ENCODE data around the gene SPEN.

The SPEN gene

DNA sequence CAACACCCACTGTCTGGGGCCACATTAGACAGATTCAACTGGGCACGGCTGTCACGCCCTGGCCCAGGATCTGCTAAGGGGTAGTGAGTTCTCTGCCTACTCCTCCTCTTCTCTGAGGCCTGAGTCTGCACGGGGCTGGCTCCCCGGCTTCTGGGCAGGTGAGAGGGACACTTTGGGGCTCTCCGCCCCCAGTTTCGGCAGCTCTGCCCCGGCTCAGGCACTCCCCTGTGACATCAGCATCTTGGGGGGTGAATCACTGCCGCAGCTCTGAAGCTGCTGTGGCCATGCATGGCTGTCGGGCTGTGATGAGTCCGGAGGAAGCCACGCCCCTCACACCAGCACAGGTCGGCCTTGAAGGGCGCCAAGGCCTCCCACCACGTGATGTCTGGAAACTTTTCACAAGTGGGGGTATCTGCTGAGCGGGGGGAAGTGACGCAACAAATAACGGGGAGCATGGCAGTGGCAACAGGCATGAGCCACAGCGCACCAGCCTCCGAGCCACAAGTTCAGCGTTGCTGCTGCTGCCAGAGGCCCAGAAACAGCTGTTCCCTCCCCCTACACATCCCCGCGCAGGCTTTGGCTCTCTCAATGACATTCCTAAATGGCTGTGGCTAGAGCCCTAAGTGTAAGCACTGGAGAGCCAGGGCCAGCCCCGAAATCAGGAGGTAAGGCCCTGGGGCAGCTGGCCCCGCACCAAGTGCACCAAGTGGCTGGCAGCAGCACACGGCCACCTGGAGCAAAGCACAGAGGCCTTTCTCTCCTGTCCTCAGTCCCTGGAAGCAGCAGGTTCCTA is 102.1 kb downstream of the SPEN start:
- no peak for DNase-seq

DNA sequence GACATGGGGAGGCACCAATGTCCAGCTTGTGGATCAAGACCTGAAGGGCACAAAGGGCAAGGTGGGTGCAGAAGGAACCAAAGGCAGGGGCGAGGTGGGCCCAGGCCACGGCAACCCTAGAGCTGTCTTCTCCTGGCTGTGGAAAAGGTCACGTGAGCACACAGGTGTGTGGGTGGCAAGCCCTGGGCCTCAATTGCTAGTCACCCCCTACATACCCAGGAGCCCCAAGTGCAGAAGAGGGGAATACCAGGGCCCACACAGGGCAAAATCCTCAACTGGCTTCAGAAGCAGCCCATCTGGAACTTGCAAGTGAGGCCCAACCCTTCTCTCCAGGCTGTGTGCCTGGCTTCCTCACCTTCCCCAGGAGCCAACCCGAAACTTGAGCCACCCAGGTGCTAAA is 102.8 kb downstream of the SPEN start:
- no peak for DNase-seq

DNA sequence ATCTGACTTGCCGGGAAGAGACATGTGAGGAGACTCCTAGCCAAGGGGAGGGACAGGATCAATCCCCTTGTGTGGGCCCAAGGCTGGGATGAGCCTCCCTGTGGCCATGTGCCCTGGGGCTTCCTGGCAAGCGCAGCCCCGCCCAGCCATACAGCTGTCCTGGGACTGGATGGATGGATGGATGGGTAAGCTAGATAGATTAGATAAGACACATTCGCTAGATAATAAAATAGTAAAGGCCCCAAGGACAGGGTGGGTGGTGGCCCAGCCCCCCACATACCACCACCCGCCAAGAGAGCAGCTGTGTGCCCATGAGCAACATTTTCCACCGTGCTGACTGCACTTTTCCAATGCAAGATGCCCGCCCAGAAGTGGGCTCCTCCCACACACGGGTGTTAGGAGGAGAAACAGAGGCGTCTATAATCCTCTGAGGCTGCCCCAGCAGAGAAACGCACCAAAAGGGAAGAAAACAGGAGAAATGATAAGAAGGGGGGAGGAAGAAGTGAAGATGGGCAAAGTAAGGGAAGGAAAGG is 103.3 kb downstream of the SPEN start:
- DNase-seq: no peak

DNA sequence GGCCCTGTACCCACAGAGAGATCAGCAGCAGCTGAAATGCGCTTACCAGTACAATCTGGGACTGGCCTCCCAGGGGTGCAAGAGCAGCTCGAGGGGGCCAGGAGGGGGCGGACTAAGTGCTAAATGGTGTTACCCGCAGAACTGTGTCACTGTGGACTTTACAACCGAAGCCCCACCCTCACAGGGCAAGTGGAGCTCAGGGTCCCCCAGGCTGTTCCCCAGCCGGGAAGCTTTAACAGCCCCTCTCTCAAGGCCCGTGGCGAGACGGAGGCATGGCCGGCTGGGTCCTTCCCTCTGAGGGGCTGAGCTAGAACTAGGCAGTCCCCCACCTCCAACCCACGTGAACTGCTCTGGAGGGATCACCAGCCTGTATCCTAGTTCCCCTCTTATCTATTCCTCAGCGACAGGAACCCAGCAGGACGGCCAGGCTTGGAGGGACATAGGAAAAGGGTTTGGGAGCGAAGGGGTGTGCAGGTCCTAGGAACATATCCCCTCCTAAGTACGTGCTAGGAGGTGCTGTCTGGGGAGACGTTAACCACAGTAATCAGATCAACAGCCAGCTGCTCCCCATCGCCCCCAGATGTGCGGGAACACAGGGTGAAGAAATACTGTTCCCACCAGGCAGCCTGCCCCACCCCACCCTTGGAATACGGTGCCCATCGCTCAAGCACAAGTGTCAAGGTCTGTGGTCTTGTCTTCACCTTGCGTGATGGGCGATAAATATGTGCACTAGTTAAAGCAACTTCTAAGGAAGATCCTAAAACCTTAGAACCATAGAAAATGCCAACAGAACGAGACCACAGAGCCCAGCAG is 104.0 kb downstream of the SPEN start:
- no peak for DNase-seq

DNA sequence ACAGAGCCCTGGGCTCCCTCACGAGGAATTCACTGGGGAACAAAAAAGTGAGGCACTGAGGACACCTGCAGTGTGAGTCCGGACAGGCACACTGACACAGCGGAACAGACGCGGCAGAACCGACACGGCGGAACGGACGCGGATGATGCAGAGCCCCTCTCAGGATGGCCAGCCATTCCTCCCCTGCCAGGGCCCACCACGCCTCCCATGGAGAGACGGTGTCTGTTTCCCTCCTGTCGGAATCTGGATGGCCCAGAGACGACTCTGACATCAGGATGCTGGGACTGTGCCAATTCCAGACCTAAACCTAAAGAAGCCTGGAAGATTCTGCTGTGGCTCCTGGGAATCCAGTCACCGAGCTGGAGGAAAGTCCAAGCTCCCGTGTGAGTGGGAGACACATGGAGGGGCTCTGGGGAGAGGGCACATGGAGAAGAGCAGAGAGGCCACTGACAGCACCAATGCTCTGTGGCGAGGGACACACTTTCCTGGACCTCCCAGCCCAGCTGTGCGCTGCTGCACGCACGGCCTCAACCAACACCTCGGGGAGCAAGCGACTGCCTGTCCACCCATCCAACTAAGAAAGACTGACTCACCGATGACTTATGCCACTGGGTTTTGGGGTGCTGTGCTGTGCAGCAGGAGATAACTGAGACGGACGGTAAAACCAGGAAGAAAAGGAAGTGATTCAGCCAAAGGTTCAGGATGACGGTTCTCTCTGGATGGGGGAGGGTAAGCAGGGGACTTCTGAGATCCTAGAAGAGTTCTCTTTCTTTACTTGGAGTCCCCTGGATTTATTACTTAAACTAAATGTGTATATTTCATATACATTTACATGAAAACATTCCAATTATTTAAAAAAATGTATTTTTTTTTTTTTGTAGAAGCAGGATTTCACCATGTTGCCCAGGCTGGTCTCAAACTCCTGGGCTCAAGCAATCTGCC is 105.1 kb downstream of the SPEN start:
- DNase-seq: no peak

DNA sequence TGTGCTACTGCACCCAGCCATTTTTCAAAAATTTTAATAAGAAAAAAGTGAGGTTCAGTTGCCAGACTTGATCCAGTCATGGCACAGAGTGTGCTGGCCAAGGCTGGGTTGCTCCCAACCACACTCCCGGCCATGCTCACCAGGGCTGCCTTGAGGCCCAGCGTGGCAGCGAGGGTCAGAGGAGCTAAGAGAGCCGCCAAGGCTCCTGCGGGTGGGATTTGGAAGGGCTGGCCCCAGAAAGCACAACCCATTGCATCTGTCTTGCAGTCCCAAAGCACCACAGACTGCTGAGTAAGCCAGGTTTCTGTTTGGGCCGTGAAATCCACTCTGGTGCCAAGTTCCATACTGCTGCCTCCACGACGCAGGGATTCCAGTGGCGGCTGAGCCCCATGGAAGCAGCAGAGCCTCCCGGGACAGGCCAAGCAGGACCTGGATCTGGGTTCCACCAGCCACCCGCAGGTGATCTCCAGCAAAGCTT is 105.8 kb downstream of the SPEN start:
- DNase-seq: no peak

DNA sequence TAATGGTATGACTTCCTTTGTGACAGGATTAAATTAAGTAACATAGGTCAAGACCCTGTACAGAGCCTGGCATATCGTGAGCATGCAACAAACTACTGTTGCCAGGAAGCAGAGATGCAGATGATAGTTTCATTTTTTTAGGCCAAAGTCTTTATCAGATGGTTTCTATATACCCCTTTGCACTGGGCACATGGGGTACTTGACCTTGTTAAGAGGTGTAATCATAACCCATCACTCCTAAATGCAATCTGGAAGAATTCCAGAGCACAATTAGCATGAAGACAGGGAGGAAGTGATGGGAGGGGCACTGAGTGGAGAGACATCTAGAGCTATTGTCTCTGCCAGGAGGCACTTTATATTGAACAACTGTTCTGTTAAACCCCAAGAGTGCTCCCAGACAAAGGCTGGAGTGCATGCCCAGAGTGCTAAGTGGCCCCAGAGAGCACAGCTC is 106.3 kb downstream of the SPEN start:
- DNase-seq: no peak

DNA sequence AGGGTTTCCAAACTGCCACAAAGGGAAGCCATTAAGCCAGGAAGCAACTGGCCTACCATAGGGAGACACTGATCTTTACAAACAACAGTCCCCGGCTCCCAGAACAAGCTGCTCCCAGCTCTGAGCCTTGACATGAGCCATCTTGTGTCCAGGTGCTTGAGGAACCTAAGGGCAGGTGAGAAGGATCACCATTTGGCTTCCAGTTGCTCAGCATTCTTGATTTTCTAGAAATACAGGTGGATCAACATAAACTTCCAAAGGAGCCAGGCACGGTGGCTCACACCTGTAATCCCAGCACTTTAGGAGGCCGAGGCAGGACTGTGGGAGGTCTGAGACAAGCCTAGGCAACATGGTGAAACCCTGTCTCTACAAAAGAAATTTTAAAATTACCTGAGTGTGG is 106.8 kb downstream of the SPEN start:
- no peak for DNase-seq

DNA sequence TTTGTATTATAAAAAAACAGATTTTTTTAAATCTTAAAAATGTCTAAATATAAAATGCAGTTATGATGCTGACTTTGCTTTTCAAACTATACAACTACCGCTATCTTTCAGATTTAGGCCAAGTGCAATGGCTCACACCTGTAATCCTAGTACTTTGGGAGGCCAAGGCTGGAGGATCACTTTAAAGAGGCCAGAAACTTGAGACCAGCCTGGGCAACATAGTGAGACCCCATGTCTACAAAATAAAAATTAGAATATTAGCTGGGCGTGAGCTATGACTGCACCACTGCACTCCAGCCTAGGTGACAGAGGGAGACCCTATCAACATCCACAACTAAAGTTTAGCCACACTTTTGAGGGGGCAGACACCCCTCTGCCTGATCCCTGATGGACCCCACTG is 108.0 kb downstream of the SPEN start:
- no peak for DNase-seq

DNA sequence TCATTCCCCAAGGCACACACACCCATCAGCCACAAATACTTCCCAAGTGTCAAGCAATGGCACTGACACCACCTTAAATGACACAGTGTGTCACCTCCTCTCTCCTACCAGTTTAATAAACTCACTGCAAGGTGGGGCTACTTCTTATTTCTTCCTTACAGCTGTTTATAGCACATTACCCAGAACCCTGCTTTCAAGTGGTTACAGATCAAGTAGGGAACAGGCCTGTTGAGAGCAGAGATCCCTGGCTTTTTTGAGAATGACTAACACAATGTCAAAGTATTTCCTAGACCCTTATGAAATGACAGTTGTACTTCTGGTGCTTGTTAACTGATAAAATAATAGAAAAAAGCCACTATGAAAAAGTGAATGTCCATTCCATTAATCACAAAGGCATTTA is 108.6 kb downstream of the SPEN start:
- DNase-seq: no peak

DNA sequence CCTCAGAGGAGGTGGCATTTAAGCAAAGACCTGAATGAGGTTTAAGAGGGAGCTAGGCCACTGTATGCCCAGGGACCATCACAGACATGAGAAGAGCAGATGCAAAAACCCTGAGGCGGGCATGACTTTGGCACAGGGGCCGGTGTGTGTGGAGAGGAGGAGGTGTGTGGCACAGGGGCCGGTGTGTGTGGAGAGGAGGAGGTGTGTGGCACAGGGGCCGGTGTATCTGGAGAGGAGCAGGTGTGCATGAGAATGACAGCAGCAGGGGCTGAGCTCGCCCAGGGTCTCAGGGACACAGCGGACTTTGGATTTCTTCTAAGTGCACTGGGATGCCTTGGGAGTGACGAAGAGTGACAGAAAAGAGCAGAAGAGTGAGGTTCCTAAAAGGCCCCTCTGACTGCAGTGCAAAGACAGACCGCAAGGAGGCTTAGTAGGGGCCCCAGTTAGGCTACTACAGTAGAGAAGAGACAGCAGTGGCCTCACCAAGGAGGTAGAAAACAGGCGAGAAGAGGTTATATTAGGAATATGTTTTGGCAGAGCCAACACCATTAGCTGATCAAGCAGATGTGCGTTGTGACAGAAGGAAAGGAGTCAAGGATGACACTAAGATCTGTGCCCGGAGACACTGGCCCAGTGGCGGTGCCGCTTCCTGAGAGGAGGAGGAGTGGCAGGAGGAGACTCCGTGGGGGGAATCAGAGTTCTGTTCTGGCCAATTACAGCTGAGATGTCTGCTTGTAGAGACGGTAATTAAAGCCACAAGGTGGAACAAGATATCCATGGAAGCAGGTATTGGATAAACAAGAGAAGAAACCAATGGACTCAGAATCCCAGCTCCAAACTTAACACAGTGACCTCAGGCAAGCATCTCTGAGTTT is 110.0 kb downstream of the SPEN start:
- DNase-seq: no peak

DNA sequence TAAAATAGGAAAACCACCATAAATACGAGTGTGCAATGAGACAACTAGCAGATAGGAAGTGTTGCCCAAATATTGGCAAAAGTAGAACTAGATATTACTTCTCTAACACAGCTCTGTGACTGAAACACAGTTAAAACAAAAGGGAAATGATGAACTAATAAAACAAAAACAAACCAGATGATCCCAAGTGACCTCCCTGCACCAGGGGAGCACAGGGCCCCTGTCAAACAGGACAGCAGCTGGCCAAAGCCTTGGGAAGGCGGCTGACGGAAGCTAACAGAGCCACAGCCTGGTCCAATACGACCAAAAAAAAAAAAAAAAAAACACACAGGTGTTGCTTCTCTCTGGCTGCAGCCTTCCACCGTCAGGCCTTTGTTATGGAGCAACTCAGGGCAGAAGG is 110.6 kb downstream of the SPEN start:
- DNase-seq: no peak

DNA sequence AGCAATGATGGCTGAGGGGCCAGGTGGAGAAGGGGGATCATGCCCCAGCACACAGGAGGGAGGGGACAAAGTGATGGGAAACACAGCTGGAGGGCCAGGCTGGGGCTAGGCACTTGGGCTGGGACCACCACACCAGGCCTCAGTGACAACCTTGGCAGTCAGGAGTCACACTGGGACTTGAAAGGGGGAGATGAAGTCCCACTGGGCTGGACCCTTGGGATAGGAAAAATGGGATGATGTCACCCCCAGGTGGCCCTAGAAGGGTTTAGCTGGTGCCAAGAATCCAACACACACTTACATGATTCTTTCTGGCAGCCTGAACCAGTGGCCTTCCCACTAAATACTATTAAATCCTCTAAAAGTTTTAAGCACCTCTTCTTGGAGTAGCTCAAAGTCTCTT is 111.3 kb downstream of the SPEN start:
- no peak for DNase-seq

DNA sequence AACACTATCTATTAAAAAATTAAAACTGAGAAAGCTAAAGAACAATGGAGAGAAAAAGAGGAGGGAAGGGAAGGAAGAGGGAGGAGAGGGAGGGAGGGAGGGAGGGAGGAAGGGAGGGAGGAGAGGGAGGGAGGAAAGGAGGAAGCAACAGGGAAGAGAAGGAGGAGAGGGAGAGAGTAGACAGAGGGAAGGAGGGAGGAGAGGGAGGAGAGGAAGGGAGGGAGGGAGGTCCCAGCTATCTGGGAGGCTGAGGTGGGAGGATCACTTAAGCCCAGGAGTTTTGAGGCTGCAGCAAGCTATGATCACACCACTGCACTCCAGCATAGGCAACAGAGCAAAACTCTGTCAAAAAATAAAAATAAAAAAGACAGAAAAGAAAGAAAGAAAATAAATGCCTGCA is 111.9 kb downstream of the SPEN start:
- DNase-seq: no peak

DNA sequence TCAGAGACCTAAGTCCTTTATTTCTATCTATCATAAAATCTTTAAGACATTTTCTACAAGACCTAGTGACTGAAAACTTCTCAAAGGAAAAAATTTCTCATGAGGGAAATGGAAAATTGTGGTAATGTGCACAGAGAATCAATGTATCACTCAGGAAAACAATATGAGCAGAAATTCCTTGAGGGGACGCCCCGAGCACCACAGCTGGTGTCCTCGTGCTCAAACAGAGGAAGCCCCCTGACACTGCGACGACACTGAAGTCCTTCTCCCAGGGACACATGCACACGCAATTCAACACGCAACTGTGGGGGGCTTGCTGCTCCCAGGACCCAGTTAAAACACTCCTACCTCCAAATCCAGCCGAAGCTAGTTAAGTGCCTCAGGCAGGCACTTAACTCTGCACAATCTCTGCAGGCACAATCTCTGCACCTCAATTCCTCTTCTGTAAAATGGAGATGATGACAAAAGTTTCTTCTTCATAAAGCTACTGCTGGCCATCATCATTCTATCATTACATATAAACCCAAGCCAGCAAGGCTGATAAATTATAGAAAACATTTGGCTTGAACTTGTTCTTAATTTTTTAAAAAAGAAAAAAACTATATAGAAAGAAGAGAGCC is 112.4 kb downstream of the SPEN start:
- no peak for DNase-seq

DNA sequence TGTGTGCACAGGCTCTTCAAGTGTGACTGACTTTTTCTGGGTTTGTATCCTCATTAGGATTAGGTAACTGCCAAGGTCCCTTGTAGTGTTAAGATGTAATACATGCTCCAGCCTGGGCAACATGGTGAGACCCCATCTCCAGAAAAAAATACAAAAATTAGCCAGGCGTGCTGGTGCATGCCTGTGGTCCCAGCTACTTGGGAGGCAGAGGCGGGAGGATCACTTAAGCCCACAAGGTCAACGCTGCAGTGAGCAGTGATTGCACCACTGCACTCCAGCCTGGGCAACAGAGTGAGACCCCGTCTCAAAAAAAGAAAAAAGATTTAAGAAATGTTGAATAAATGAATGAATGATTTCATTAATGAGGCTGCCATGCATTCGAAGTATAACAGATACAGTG is 113.3 kb downstream of the SPEN start:
- DNase-seq: no peak

DNA sequence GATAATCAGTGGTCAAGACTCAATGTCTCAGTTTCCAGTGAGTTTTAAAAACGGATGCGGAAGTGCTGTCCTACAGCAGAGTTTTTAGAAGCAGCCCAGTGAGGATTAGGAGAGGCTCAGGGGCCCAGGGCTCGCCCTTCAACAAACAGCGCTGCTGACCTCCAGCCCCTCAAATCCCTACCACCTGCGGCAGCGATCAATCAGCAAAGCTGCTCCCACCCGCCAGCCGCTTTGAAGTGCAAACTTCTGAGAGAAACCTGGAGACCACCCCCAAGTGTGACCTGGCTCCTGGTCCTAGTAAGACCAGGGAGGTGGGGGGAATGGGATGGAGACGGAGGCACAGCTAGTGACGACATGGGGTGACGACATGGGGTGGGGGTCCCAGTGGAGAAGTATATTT is 114.0 kb downstream of the SPEN start:
- no peak for DNase-seq

DNA sequence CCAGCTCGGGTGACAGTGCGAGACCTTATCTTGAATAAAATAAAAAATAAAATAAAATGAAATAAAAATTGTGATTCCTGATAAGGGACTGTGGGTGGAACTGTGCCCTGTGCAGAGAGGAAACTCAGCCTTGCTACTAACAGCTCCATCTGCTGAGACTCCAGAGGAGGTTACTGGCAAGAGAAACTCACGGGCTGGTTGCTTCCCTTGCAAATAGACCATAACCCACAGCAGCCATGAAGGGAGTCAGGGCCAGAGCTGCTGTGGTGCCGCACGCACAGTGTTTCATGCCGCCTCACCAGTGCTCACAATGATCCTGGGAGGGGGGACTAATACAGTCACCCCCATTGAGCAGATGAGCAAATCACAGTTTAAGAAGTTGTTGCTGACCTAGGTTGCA is 114.7 kb downstream of the SPEN start:
- DNase-seq: no peak

DNA sequence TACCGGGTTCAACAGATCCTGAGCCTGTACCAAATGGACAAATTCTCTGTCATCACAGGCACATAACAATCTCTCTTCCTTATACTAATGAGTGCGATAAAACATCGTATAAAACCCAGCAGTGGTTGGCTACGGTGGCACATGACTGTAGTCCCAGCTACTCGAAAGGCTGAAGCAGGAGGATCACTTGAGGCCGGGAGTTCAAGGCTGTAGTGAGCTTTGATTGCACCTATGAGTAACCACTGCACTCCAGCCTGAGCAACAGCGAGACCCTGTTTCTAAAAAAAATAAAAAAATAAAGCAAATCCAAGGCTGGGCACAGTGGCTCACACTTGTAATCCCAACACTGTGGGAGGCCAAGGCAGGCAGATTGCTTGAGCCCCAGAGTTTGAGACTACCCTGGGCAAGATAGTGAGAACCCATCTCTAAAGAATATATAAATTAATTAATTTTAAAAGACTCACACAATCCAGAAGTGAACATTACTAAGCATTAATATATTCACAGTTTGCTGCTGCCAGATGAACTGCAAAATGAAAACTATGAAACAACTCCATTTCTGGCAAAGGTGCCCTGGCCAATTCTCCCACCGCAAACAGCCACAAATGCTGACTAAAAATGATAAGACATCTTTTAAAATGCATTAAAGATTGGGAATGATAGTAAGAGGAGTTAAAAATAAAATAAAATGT is 115.3 kb downstream of the SPEN start:
- no peak for DNase-seq

DNA sequence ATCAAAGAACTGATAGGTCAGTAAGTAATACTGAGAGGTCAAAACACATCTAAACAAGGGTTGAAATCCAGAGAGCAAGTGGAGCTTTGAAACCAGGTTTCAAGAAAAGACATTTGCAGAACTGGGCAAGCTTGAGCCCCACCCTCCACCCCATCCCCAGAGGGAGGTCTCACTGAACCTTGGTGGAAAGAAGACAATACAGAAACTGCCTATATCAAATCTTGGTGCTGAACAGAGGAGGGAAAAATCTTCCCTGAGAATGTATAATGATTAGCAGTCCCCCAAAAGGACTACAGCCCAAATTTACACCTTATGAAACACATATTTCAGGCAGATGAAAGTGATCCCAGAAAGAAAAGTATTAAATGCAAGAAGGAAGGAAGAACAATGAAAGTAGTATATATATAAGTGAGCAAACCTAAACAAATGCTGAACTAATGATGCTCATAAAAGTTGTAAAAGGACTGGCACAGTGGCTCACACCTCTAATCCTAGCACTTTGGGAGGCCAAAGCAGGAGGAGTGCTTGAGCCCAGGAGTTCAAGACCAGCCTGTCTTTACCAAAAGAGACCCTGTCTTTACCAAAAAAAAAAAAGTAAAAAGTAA is 116.0 kb downstream of the SPEN start:
- no peak for DNase-seq
